ENCODE data around the gene ZP1.

DNA sequence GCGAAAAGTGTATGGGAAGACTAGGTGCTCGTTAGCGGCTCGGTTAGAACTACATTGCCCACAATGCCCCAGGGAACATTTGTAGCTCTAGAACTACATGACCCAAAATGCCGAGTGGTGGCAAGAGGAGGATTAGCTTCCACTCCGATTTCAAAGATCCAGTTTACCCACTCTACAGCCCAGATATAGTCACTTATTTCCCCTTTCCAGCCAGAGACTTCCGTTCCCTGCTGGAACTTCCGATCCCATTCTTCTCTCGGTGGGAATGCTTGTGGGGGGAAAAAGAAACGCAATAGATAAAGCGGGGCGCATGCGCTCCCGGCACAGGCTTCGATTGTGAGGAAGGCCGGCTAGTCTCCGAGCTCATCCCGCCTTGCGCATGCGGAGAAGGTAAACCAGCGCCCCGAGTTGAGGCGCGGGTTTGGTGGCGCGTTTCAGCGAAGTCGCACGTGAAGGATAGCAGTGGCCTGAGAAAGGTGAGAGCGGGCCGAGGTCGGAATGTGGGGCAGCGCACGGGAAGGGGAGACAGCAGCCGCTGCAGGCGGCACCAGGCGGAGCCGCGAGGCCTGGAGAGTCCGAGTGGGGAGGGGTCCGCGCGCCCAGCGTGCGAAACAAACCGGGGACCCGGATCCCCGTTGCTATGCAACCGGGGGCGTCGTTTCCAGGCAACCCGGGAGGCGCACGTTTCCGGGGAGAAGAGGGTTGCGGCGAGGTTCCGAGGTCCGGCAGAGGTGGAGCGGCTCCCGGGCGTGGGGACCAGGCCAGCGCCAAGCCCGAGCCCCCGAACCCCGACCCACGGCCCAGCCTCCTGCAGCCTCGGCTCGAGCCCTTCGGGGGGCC, 46.7 kb downstream of the ZP1 start, which contains the start of gene TMEM109:
- TF ChIP-seq, protein P1, sequence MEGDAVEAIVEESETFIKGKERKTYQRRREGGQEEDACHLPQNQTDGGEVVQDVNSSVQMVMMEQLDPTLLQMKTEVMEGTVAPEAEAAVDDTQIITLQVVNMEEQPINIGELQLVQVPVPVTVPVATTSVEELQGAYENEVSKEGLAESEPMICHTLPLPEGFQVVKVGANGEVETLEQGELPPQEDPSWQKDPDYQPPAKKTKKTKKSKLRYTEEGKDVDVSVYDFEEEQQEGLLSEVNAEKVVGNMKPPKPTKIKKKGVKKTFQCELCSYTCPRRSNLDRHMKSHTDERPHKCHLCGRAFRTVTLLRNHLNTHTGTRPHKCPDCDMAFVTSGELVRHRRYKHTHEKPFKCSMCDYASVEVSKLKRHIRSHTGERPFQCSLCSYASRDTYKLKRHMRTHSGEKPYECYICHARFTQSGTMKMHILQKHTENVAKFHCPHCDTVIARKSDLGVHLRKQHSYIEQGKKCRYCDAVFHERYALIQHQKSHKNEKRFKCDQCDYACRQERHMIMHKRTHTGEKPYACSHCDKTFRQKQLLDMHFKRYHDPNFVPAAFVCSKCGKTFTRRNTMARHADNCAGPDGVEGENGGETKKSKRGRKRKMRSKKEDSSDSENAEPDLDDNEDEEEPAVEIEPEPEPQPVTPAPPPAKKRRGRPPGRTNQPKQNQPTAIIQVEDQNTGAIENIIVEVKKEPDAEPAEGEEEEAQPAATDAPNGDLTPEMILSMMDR (IDR thresholded peaks at IDR 0.05): no peak
- TF ChIP-seq ZFX (IDR thresholded peaks at IDR 0.05; ENCODE audit: borderline replicate concordance): no peak

All from 22Rv1 (cell line).